ENCODE results near the gene TFB2M.

Gene TFB2M

DNA sequence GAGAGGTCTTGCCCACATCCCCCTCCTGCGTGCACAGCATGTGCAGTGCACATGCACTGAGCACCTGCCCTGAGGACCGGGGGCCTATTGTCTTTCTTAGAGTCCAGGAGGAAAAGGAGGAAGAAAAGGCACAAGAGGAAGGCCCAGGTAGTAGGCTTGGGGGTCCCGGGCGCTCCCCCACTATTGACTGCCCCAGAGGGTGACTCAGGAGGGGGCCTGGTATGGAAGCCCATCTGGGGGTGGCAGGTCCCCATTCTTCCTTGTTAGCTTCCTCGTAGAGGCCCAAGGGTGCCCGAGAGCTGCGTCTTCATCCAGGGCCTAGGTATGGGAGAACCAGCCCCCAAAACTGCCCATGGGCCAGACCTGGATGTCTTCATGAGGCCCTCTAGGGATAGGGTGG is 54.9 kb downstream of the TFB2M start:
- no peak for DNase-seq (ENCODE audit: low read depth)
- TF ChIP-seq, protein P1, sequence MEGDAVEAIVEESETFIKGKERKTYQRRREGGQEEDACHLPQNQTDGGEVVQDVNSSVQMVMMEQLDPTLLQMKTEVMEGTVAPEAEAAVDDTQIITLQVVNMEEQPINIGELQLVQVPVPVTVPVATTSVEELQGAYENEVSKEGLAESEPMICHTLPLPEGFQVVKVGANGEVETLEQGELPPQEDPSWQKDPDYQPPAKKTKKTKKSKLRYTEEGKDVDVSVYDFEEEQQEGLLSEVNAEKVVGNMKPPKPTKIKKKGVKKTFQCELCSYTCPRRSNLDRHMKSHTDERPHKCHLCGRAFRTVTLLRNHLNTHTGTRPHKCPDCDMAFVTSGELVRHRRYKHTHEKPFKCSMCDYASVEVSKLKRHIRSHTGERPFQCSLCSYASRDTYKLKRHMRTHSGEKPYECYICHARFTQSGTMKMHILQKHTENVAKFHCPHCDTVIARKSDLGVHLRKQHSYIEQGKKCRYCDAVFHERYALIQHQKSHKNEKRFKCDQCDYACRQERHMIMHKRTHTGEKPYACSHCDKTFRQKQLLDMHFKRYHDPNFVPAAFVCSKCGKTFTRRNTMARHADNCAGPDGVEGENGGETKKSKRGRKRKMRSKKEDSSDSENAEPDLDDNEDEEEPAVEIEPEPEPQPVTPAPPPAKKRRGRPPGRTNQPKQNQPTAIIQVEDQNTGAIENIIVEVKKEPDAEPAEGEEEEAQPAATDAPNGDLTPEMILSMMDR (IDR thresholded peaks at IDR 0.05; ENCODE audit: insufficient read depth, low read depth, low read length, missing control alignments) = no peak
- no peak overlapping the region for H3K4me3 ChIP-seq (ENCODE audit: low read depth, low read length)

DNA sequence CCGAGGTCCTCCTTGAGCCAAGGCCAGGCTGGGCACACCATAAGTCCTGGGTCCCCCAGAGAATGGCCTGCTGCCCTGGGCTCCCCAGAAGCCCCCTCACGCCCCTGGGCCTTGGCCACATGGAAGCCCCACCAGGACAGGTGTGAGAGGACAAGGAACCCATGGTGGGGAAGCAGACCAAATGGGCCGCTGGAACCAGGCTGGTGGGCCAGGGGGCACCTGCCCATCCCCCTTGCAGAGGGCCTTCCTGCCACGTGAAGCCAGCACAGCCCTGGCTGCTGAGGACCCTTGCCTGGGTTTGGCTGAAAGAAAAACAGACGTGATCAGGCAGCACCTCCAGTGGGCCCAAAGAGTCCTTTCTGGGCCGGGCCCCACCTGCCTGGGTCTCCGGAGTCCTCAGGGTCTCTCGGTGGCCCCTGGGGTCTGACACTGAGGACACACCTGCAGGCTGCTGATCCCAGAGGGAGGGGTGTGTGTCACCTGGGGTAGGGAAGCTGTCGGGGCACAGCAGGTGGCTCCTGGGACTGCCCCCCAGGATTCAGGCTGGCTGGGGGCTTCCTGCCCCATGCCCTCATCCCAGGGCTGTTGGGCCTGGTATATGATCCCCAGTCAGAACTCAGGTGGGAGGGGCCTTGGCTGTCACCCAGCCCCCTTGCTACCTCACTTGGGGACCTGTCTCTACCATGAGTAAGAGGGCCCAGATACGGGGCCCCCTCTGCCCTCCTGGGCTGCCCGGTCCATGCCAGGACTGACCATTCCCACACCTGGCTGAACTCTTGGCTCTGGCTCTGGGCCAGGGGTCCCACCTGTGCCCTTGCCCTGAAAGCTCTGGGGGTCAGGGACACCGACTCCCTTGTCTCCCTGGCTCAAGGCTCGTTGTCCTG is 55.7 kb downstream of the TFB2M start:
- H3K4me3 ChIP-seq (ENCODE audit: low read depth, low read length) = no peak overlapping the region
- DNase-seq (ENCODE audit: low read depth) = no peak
- TF ChIP-seq, protein P1 (IDR thresholded peaks at IDR 0.05; ENCODE audit: insufficient read depth, low read depth, low read length, missing control alignments) = no peak

DNA sequence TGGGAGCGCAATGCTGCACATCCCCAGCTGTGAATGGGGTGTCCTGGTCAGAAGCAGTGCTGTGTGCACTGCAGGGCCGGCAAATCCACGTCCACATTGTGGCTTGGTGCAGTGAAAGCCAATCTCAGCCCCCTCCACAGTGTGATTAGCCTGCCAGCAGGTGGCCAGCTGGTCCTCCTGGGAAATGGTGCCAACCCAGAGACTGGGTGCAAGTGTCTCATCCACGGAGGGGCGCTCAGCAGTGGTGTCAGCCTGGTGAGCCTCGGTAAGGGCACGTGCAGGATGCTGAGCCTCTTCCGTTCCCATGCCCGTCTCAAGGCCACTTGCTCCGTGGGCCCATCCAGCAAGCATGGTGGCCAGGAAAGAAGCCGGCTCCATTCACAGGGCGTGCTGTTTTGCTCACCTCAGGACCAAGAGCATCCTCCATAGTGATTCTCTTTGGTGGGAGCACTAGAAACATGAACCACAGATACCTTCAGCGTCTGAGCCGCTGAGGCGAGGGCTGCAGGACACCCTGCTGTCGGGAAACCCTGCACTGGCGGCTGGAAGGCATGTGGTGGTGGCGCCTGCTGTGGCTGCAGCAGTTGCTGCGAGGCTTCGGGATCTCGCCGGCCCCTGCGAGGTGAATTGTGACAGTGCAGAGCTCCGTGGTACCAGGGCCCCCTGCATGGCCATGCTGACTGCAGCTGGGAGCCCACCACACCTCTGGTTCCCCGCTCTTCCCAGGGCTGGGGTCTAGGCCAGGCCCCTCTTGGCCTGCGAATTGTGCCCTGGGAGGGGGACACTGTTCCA is 57.0 kb downstream of the TFB2M start:
- H3K4me3 ChIP-seq (ENCODE audit: low read depth, low read length) = no peak overlapping the region
- TF ChIP-seq, protein P1 (IDR thresholded peaks at IDR 0.05; ENCODE audit: insufficient read depth, low read depth, low read length, missing control alignments) = no peak
- no peak for DNase-seq (ENCODE audit: low read depth)

DNA sequence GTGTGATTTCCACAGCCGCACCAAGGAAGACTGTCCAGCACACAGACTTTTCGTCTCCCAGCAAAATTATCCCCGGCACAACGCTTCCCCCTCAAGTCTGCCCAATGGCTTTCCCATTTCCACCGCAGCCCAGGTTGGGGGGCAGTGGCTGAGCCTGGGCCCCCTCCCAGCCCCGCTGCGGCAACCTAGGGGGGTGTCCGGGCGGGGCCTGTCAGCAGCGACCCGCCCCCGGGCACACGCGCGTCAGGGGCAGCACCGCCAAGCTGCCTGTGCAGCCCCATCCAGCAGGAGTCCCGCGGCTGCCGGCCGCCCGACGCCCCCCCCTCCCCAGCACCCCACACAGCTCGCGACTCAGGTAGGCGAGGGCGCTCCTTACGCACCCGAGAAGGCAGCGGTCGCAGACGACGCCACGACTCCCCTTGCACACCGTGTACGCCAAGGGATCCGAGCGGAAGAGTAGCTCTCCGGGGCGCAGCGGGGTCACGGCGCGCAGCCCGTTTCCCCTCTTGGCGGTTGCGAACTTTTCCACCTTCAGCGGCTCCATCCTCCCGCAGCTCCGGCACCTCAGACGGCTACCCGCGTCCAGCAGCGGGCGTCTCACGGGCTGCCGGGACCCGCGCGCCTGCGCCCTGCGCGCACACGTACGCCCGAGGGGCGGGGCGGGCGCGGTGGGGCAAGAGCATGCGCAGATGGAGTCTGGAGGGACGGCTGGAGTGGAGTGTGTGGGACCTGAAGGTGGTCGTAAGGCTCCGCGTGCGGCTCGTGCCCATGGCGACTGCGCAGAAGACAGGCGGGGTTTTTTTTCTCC is 59.2 kb downstream of the TFB2M start, which contains the start of gene SMYD3:
TSS of gene SMYD3 (minus strand) at position 606 of the 808 bp plus-strand sequence.
- TF ChIP-seq, protein P1 (IDR thresholded peaks at IDR 0.05; ENCODE audit: insufficient read depth, low read depth, low read length, missing control alignments) = no peak
- H3K4me3 ChIP-seq (ENCODE audit: low read depth, low read length) = peak within 1 kb of the TSS; percentile 80
- peak; percentile 88 for DNase-seq (ENCODE audit: low read depth)

DNA sequence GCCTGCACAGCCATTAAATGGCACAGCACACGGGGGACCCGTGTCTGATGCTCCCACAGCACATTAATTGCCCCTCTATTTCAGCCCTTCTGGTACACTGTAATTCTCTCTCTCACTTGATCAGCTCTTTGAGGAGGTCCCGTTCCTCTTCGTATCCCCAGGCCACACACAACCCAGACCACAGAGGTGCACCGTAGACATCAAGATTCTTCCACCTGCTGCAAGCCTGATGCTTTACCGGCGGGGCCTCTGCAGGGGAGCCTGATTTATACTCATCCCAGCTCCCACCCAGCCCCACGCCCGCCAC is 59.7 kb downstream of the TFB2M start:
- TF ChIP-seq, protein P1 (IDR thresholded peaks at IDR 0.05; ENCODE audit: insufficient read depth, low read depth, low read length, missing control alignments) = no peak
- peak overlapping the region; percentile 80 for H3K4me3 ChIP-seq (ENCODE audit: low read depth, low read length)
- DNase-seq (ENCODE audit: low read depth) = peak; percentile 21

DNA sequence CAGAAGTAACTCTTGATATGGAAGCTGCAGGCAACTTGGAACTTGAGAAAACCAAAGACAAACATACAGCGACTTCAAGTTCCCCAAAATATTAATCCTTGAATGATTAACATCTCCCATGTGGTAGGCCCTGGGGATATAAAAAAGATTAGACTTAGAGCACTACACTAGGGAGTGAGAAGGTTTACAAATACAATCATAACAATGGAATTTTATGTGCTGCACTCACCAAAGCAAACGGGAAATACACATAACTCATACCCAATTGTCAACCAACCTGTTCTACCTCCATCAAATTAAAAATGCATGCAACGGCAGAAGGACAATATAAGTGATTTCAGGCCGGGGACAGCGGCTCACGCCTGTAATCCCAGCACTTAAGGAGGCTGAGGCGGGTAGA is 62.7 kb downstream of the TFB2M start:
- TF ChIP-seq, protein P1 (IDR thresholded peaks at IDR 0.05; ENCODE audit: insufficient read depth, low read depth, low read length, missing control alignments) = no peak
- no peak for DNase-seq (ENCODE audit: low read depth)
- H3K4me3 ChIP-seq (ENCODE audit: low read depth, low read length) = no peak overlapping the region
